Pulmonary artery endothelial cell (primary cell): ENCODE data around the gene LYSMD1. TPM values are rescaled to one million over a fixed set of nuclear protein-coding genes. Genes with fewer than 3 reads are reported as not detected.

ENCODE experiments used
- DNase-seq: peaks from one replicate; pipeline ENCODE4 v3.0.0-alpha.2; 2011; ENCODE audit warnings: low read depth, low spot score
- total RNA-seq: library from RNA; depleted of rRNA; stranded (reverse); fragments of >200 nt; gene quantifications from 2 replicates; pipeline ENCODE4 v1.2.3, GENCODE V29; 2014

Gene LYSMD1
- total RNA-seq, 1 donor from 2014 or later = 3.1 TPM

DNA sequence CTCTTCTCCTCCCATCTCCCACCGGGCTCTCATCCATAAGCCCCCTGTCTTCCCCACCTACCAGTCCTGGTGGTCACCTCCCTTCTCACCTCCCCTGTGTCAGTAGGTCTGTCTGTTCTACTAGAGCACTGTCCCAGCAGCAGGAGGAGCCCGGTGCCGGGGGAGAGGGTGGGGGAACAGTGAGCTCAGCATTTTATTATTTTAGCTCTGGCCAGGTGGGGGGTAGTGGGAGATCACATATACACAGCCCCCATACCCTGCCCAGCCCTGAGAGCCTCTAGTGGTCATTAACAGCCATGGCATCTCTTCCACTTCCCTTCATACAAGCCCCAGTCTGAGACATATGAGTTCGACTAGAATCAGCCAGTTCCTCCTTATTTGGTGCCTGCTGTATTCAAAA lies 10.2 kb upstream of the LYSMD1 start, which contains the start of gene TMOD4:
Gene TMOD4, minus strand, starts transcription at position 119 of the 400 bp plus-strand sequence. CDS start 1,106 bp downstream, outside the sequence.
- DNase-seq = no peak

DNA sequence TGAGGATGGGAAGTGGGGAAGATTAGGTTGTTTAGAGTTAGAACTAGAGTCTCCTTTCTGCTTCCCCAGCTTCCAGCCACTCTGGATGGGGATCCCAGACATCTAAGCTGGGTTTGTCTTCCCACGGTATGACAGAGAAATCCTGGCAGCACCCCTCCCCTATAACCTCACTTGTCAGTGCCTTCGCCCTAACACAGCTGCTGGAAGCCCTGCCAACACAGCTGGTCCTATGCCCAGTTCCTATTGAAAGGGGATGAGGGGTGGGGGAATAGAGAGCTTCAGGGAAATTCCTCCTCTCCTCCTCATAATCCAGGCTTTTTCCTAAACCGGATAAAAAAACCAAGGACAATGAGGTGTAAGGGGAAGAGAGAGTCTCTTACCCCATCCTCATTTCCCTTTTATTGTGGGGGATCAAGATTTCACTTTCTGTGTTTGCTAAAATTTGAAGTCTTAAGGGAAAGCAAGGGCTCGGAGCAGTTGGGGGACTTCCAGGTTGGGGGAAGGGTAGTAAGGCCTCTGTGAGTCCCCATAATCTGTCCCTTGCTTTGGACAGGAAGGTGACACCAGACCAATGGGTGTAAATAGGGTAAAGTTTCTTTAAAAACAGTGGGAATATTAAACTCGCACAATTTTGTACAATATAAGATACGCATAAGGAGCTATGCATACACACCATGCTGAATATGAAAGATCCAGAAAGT lies 9.5 kb upstream of the LYSMD1 start:
- DNase-seq = no peak

DNA sequence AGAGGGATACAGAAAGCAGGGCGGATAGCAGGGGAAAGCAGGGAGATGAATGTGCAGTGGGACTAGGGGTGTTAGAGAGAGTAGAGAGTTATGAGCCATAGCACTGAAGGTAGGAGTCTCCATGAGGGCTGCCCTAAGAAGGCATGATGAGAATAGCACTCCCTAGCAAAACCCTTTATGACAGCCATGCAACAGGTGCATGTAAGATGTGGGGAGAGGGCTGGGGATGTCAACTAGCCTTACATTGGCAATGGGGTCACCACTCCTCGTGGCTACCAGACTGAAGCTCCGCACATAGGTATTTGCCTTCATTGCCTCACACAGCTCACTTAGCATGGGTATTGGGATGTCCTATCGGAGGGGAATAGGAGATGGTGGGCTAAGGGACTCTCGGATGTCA lies 5.5 kb upstream of the LYSMD1 start:
- no peak for DNase-seq

DNA sequence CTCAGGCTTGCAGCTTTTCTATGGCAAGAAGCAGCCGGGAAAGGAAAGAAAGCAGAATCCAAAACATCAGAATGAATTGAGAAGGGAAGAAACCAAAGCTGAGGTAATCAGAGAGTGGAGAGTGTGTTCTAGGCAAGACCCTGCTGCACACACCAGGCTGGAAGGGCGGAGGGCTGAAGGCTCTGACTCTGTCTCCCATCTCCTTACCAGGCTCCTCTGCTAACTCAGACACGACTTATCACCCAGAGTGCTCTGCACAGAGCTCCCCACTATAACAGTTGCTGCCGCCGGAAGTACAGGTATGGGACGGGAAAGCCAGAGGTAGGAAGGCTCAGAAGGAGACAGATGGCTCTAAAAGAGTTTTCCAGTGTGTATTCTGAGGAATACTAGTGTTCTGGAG lies 1.4 kb upstream of the LYSMD1 start:
- DNase-seq = no peak

DNA sequence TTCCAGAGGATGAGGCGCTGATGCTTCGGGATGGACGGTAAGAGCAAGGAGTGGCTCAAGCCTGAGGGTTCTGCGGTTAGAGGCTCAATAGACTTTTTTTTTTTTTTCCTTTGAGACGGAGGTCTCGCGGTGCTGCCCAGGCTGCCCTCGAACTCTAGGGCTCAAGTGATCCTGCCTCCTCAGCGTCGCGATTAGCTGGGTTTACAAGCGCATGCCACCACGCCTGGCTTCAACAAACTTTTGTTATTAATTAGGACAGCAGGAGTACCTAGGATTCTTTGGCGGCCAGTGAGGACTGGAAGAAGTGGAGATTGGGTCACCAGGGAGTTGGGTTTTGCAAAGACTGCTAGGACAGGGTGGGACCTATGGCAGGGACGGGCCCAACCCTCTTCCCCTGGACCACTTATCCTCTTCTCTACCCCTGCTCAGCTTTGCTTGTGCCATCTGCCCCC lies 829 bp upstream of the LYSMD1 start:
- DNase-seq = no peak

DNA sequence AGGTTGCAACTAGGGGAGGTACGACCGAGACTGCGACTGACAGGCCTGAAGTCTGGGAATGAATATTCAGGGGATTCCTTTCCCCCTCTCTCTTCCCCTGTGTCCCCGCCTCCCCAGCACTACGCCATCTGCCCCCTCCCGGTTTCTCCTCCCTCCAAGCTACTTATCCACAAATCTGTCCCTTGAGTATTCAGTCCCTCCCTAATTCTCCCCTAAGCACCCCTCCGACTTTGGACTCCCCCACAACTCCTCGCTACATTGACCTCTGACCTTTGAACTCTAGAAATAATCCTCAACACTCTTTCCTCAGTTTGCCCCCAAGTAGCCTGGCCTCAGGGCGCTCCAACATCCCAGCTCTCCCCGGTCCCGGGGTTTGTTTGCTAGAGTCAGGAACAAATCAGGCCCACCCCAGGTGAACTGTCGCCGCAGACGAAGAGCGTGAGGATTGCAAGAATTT lies 393 bp downstream of the LYSMD1 start:
- DNase-seq = no peak

DNA sequence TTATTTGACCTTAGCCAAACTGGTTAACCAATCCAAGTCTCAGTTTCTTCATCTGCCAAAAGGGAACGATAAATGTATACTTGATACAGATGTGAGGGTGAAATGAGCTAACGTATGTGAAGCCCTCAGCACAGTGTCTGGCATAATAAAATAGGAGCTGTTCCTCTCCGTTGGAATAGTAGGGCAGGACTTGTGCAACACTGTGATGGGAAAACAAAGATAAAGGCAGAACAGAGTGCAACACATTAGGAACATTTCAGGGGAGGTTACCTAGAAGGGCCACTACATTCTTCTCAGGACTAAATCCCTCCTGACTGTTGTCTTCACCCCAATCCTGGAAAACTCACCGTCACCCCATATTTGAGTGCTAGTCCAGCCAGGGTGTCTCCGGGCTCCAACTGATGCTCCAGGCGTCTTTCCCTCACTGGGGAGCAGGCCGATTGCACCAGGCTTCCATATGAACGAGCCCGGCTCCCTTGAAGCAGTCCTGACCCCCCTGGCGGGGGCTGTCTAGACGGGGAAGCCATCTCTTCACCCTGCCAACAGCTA lies 896 bp downstream of the LYSMD1 start:
- no peak for DNase-seq

DNA sequence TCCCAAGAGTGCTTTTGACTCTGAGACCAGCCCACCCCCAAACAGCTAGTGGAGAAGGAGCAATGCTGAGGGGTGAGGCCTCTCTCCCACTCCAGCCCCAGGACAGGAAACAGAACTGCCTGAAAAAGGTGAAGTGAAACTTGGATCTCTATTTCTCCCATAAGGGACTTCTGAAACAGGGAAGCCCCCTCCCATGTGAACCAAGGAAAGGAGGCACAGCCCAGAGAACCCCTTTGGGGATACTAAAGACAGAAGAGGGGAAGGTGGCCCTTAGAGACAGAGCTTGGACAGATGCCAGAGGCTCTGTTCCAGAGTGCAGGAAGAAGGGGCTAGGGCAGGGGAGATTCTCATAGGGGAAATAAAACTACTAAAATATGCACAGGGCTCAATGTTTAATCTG lies 6.3 kb downstream of the LYSMD1 start:
- no peak for DNase-seq

DNA sequence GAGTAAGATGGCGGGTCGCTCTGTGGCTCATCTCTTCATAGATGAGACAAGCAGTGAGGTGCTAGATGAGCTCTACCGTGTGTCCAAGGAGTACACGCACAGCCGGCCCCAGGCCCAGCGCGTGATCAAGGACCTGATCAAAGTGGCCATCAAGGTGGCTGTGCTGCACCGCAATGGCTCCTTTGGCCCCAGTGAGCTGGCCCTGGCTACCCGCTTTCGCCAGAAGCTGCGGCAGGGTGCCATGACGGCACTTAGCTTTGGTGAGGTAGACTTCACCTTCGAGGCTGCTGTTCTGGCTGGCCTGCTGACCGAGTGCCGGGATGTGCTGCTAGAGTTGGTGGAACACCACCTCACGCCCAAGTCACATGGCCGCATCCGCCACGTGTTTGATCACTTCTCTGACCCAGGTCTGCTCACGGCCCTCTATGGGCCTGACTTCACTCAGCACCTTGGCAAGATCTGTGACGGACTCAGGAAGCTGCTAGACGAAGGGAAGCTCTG lies 6.9 kb downstream of the LYSMD1 start:
- no peak for DNase-seq

DNA sequence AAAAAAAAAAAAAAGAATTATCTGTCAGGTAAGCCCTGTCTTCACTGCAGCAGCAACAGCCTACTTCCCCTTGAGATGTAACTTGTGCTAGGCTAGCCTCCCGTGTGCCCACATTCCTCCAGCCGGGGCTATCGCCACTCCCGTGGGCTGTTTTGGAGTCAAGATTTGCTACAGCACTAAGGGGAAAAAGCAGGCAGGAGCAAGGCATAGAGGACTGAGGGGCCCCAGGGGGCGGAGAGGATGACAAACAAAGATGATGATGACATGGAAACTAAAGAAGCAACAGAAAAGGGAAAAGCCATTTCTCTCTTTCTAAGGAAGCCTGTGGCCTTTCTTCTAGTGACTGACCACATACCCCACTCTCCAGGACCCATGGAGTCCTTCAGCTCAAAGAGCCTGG lies 7.4 kb downstream of the LYSMD1 start:
- no peak for DNase-seq

DNA sequence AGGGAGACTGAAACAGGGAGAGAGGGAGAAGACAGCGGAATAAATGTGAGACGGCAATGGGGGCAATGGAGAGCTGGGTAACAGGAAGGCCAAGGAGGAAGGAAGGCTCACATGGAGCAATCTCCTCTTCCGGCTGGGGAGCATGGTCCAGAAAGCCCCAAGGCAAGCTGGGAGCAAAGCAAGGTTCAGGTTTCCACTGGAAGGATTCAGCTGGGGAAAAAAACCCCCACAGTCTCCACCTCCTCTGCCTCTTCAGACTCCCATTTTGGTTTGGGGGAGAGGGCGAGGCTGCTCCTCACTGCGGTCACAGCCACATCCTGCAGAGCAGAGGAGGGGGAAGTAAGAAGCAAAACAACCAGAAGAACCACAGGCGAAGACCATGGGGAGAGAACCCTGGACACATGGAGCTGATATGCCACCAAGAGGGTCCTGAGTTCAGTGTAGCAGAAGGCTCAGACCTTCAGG lies 8.6 kb downstream of the LYSMD1 start:
- DNase-seq = no peak

DNA sequence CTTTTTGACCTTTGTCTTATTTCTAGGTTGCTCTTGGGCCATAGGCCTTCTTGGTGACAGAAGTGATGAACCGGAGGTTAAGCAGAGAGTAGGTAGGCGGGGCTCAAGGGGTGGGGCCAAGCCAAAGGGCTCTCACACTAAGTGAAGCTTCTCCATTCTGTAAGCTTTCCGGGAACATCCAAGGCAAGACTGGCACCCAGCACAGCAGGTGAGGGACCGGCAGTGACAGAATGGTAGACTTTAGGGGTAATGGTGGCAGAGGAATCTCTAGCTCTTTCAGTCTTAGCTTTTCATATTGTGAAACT lies 9.2 kb downstream of the LYSMD1 start, which contains the start of gene TNFAIP8L2:
Gene TNFAIP8L2, plus strand, starts transcription at position 135 of the 305 bp plus-strand sequence. CDS start 2,049 bp downstream, outside the sequence.
- DNase-seq = no peak

DNA sequence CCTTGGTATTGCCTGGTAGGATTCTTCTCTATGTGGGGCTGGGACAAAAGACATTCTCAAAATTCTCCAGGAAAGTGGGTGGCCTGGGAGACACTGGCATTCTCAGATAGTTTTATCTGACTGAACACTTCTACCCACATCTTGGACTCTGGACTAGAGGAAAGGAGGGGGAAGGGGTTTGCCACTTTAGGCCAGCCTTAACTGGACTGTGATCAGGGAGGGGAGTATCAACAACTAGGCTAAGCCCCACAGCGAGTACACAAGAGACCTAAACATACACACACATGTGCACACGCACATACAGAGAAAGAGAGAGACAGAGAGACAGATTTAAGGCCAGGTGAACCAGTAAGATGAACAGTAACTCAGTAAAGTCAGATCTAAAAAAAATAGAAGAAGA lies 18.0 kb downstream of the LYSMD1 start:
- DNase-seq = no peak

DNA sequence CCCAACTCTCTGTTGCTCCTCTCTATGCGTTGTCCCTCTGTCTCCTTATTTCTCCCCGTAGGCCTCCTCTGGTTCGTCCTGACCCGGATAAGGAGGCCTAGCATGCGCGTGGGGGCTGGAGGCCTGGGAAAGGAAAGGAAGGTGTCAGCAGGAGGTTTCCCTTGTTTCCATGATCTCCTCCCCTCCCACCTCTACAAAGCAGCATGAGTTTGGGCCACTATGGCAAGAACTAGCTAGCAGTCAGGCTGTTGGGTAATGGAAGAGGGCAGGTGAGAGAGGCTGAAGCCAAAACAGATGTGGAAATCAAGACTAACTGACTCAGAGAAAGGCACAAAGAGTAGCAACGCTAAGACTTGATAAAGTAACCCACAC lies 18.6 kb downstream of the LYSMD1 start:
- DNase-seq = no peak

DNA sequence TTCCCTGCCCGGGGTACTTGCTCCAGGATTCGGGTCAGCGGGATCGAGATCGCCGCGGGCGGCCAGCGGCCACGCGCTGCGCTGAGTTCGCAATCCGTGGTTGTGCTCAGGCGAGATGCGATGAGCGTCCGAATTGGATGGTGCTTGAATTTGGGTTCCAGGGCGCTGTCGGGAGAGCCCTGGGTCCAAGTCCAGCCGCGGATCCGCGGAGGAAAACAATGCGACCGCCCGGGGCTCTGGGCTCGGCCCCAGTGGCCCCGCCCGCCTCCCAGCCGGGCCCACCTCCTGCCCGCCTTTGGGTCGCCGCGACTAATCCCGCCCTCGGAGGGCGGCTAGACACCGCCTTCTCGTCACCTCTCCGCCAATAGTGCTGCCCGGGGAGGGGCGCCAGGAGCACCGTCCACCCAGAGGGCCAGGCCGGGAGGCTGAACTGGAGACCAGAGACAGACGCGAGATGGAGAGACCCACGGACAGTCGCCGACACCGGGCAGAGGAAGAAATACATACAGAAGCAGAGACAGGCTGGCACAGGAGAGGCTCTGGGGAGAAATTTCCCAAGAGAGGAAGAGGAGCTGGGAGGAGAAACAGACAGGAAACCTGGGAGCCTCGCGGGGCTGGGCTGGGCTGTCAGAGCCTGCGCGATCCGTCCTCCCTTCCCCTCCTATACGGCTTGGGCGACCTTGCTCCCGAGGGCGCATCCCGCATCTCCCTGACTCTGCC lies 19.1 kb downstream of the LYSMD1 start, which contains the start of gene SEMA6C:
Gene SEMA6C, minus strand, starts transcription at position 220 of the 720 bp plus-strand sequence. CDS start 4,010 bp downstream, outside the sequence.
- peak; percentile 78 for DNase-seq

DNA sequence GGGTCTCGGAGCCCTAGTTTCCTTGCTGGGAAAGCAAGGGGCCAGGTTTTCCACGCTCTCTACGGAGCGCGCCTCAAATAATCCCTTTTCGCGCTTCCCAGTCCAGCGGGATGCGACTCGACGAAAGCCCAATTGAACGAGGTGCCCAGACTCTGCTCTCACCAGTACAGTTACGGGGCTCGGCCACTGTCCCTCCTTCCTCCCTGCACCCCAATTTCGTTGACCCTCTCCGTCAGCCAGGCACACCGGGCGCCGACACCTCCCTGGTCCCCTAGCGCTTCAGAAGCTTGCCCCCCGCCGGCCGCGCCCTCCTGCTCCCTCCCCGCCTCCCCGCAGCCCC lies 19.7 kb downstream of the LYSMD1 start:
- no peak for DNase-seq

DNA sequence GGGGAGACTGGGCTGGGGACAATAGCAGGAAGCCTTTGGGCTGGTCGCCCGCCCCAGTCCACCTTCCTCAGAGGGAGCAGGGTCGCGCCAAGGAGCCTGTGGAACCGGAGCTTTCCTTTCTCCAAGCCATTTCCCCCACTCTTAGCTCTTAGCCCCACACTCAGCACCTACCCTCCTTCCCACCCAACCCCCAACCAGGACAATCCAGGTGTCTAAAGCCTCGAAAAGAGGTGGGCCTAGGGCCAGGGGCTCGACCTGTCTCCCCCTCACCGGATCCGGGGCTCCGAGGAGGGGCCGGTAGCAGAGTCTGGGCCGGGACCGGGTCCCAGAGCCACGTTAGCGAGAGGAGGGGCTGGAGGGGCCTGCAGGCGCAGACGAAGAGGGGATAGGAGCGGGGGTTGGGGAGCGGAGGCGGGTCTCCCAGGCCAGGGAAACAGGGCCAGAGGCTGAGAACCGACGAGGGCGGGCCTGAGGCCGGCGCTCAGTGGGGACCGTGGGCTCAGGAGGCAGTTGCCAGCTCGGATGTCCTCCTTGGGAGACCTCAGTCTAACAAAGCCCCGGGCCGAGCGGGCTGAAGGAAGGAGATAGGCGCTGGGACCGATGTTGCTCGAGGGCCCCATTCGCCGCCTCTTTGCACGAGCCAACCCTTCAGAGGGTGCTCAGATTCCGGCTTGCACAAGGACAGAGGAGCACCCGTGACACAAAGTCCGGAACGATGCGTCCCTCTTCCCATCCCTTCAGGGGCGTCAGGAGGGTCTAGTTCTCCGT lies 20.2 kb downstream of the LYSMD1 start:
- no peak for DNase-seq

DNA sequence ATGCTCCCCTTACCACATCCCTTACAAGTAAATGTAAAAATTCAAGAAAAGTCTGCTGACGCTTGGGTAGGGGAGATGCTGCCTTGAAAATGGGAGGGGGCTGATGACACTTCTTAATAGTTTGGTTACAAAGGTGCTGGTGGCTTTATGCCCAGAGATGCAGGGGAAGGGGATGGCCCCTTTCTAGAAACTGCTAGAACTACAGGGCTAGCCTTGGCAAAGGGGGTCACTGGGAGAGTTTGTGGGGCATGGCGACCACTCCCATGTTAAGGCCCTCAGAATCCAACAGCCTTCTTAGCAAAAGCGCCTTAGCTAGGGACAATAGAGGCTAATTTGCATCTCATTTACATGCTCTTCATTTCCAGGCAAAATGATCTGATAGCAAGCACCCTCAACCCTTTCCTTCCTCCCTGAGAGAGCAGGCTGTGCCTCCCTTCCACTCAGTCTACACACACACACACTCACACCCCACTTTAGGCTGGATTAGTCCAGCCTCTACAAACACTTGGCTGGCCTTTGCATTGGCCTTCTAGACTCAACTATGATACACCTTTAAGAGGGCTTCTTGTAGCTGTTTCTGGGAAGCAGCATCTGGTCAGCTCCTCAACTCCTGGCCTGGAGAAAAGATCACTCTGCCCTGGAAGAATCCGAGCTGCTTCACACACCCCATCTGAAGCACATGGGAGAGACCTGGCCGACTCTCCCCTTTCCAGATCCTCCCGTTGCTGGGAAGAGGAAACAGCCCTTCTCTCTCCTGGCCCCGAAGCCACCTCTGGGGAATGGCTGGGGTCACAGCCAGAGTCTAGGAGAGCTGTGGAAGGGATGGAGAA lies 21.0 kb downstream of the LYSMD1 start:
- no peak for DNase-seq

DNA sequence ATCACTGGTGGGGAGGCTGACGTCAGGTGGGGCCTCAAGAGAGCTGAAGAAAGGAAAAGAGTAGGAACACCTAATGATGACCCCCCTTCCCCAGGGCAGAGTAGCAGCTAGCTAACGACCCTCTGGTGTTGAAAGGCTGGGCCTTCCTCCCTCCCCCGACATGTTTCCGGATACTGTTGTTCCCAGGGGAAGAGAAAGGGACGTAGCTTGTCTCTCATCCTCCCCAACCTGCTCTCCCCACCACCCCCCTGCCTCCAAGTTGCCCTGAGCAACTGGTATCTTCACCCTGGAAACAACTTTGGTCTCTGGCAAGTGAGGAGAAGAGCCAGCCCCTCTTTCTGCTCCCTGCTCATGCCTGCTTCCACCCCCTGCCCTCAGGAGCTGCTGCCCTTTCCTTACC lies 21.7 kb downstream of the LYSMD1 start:
- no peak for DNase-seq

DNA sequence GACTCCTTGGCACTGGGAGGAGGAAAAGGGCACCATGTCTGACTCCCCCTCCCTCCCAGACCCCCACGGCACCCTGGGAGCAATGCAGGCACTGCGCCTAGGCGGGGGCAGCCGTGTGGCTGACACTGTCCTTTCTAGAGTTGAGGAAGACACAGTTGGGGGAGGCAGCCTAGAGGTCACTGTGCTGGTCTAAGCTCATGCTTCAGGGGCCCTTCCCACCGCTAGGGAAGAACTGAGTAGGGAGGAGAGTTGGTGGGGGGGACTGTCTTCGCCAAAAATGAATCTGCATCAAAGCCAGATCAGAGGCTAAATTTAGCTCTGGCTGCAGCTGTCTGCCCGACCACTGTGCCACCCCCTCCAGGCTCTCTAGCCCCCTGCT lies 22.7 kb downstream of the LYSMD1 start:
- no peak for DNase-seq
